PC-9 (cell line): ENCODE data around the gene DRC1.

Experiments used
- EZH2 ChIP-seq: fragments of 200-600 bp; sonication (generic); IDR thresholded peaks from 2 replicates; pipeline ENCODE4 v1.8.0; 2017; ENCODE audit warnings: antibody characterized with exemption, low read depth
- TF ChIP-seq, protein P1 (sequence below): fragments of 200-600 bp; sonication (generic); conservative IDR thresholded peaks from 2 replicates; pipeline ENCODE4 v1.6.1; 2017; ENCODE audit warnings: mixed run types, antibody characterized with exemption, mild to moderate bottlenecking, moderate library complexity

DNA sequence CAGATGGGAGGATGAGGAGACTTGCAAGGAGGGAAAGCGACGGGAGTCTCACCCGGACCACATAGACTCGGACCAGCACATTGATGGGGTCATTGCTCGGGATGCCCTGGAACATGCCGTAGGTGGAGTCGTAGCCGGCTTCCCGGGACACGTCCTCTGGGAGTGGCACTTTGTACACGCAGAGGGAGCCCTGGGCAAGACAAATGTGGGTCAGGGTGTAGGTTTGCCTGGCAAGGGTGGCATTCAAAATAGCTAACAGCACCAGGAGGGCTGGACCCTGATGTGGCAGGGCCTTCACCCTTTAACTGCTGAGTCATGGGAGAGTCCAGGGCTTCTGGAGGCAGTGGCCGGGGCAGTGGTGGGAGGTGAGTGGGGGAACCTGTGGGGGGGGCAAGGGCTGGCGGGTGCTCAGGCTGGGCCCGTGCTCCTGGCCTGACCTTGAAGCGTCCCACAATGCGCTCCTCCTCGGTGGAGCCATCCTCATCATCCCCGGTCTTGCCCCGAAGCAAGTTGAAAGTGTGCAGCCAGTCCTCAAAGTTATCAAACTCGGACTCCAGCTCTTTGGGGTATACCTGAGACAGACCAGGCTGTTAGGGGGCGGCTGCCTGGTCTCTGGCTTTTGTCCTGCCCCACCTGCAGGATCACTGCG, 65.1 kb downstream of the DRC1 start:
- TF ChIP-seq, protein P1, sequence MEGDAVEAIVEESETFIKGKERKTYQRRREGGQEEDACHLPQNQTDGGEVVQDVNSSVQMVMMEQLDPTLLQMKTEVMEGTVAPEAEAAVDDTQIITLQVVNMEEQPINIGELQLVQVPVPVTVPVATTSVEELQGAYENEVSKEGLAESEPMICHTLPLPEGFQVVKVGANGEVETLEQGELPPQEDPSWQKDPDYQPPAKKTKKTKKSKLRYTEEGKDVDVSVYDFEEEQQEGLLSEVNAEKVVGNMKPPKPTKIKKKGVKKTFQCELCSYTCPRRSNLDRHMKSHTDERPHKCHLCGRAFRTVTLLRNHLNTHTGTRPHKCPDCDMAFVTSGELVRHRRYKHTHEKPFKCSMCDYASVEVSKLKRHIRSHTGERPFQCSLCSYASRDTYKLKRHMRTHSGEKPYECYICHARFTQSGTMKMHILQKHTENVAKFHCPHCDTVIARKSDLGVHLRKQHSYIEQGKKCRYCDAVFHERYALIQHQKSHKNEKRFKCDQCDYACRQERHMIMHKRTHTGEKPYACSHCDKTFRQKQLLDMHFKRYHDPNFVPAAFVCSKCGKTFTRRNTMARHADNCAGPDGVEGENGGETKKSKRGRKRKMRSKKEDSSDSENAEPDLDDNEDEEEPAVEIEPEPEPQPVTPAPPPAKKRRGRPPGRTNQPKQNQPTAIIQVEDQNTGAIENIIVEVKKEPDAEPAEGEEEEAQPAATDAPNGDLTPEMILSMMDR, result no peak
- no peak for TF ChIP-seq EZH2
